Measurements from ENCODE around the gene USP40.

The USP40 gene

GRCh38 chr2:233439191-233439590, 127.4 kb downstream of the USP40 start:
- no peak for DNase-seq (ENCODE audit: low read depth)

GRCh38 chr2:233438573-233439147, 127.9 kb downstream of the USP40 start:
- no peak overlapping the region for H3K4me3 ChIP-seq (ENCODE audit: low read depth, low read length)
- no peak for TF ChIP-seq MAX (IDR thresholded peaks at IDR 0.05; ENCODE audit: low read depth, low read length)
- no peak for TF ChIP-seq MYC (IDR thresholded peaks at IDR 0.05; ENCODE audit: low read depth, low read length)
- no peak for TF ChIP-seq CTCF (IDR thresholded peaks at IDR 0.05; ENCODE audit: low read depth, low read length)
- TF ChIP-seq POLR2A (IDR thresholded peaks at IDR 0.05; ENCODE audit: extremely low read depth, insufficient read length): no peak
- no peak for DNase-seq (ENCODE audit: low read depth)

More at GRCh38 chr2:233439191-233439590, 127.4 kb downstream of the USP40 start:
- no peak for TF ChIP-seq MYC (IDR thresholded peaks at IDR 0.05; ENCODE audit: low read depth, low read length)
- TF ChIP-seq POLR2A (IDR thresholded peaks at IDR 0.05; ENCODE audit: extremely low read depth, insufficient read length): no peak
- H3K4me3 ChIP-seq (ENCODE audit: low read depth, low read length): no peak overlapping the region

GRCh38 chr2:233437439-233437955, 129.1 kb downstream of the USP40 start:
- no peak overlapping the region for H3K4me3 ChIP-seq (ENCODE audit: low read depth, low read length)
- TF ChIP-seq MYC (IDR thresholded peaks at IDR 0.05; ENCODE audit: low read depth, low read length) (no peak), MAX (IDR thresholded peaks at IDR 0.05; ENCODE audit: low read depth, low read length) (no peak), CTCF (IDR thresholded peaks at IDR 0.05; ENCODE audit: low read depth, low read length) (no peak), POLR2A (IDR thresholded peaks at IDR 0.05; ENCODE audit: extremely low read depth, insufficient read length) (no peak)
- DNase-seq (ENCODE audit: low read depth): no peak

- TF ChIP-seq MYC (IDR thresholded peaks at IDR 0.05; ENCODE audit: low read depth, low read length): no peak
- no peak for TF ChIP-seq MAX (IDR thresholded peaks at IDR 0.05; ENCODE audit: low read depth, low read length)
- no peak for TF ChIP-seq POLR2A (IDR thresholded peaks at IDR 0.05; ENCODE audit: extremely low read depth, insufficient read length)
- no peak for TF ChIP-seq CTCF (IDR thresholded peaks at IDR 0.05; ENCODE audit: low read depth, low read length)
- DNase-seq (ENCODE audit: low read depth): no peak
- no peak overlapping the region for H3K4me3 ChIP-seq (ENCODE audit: low read depth, low read length)
Observed at GRCh38 chr2:233436691-233437438, 129.7 kb downstream of the USP40 start.

- no peak for TF ChIP-seq CTCF (IDR thresholded peaks at IDR 0.05; ENCODE audit: low read depth, low read length)
- no peak for TF ChIP-seq POLR2A (IDR thresholded peaks at IDR 0.05; ENCODE audit: extremely low read depth, insufficient read length)
- DNase-seq (ENCODE audit: low read depth): no peak
- H3K4me3 ChIP-seq (ENCODE audit: low read depth, low read length): no peak overlapping the region
Observed at GRCh38 chr2:233436191-233436581, 130.4 kb downstream of the USP40 start.

GRCh38 chr2:233435436-233436190, 131.0 kb downstream of the USP40 start:
- H3K4me3 ChIP-seq (ENCODE audit: low read depth, low read length): no peak overlapping the region
- TF ChIP-seq MAX (IDR thresholded peaks at IDR 0.05; ENCODE audit: low read depth, low read length): no peak
- no peak for TF ChIP-seq POLR2A (IDR thresholded peaks at IDR 0.05; ENCODE audit: extremely low read depth, insufficient read length)
- no peak for TF ChIP-seq MYC (IDR thresholded peaks at IDR 0.05; ENCODE audit: low read depth, low read length)
- TF ChIP-seq CTCF (IDR thresholded peaks at IDR 0.05; ENCODE audit: low read depth, low read length): no peak
- no peak for DNase-seq (ENCODE audit: low read depth)

Data from NB4 (cell line).